ENCODE measurements around the gene TXNDC11. TPM values are rescaled to one million over a fixed set of nuclear protein-coding genes. Genes with fewer than 3 reads are reported as not detected.

Gene TXNDC11
- total RNA-seq, 4 donors from 2014 or later: 45.7 to 67.2 (median 51.4) TPM

- no peak overlapping the region for H3K27ac ChIP-seq
- peaks cover 0 to 71% (median 17%) of the 10 kb centered on the region in 4 donors for H3K4me1 ChIP-seq
- WGBS, 2 donors: 88 to 95% methylated on average over 8 of the region's 8 CpGs
- TF ChIP-seq CTCF (IDR thresholded peaks at IDR 0.05): no peak
- TF ChIP-seq EP300 (IDR thresholded peaks at IDR 0.05): no peak
- no peak for TF ChIP-seq POLR2A (IDR thresholded peaks at IDR 0.05)
- no peaks in the 10 kb centered on the region for H3K27me3 ChIP-seq
- no peak for DNase-seq (ENCODE audit: low spot score in 2 of 2)
- no peaks in the 10 kb centered on the region for H3K9me3 ChIP-seq
- peaks cover 0 to 58% (median 24%) of the 10 kb centered on the region in 3 donors for H3K36me3 ChIP-seq
- H3K4me3 ChIP-seq: no peak overlapping the region
Measured at GRCh38 chr16:11735787-11736186, 6.9 kb downstream of the TXNDC11 start.

- H3K27ac ChIP-seq: peak overlapping the region in 1 of 4 donors; percentile 53
- H3K4me1 ChIP-seq: peaks cover 0 to 70% (median 5%) of the 10 kb centered on the region in 4 donors
- H3K36me3 ChIP-seq: peaks cover 0 to 62% (median 24%) of the 10 kb centered on the region in 3 donors
- H3K9me3 ChIP-seq: no peaks in the 10 kb centered on the region
- 64 to 69% methylated on average over 6 of the region's 6 CpGs for WGBS, 2 donors
- H3K4me3 ChIP-seq: no peak overlapping the region
- no peak for DNase-seq (ENCODE audit: low spot score in 2 of 2)
- H3K27me3 ChIP-seq: no peaks in the 10 kb centered on the region
- TF ChIP-seq CTCF (IDR thresholded peaks at IDR 0.05) (no peak), POLR2A (IDR thresholded peaks at IDR 0.05) (no peak), EP300 (IDR thresholded peaks at IDR 0.05) (no peak)
Measured at GRCh38 chr16:11734653-11735043, 8.0 kb downstream of the TXNDC11 start.

- no peak for DNase-seq (ENCODE audit: low spot score in 2 of 2)
- TF ChIP-seq CTCF (IDR thresholded peaks at IDR 0.05): no peak
- no peak for TF ChIP-seq POLR2A (IDR thresholded peaks at IDR 0.05)
- Histone ChIP-seq H3K4me3 (no peak overlapping the region), H3K27me3 (no peaks in the 10 kb centered on the region), H3K4me1 (peaks cover 0 to 66% (median 2%) of the 10 kb centered on the region in 4 donors), H3K27ac (peak overlapping the region in 1 of 4 donors; percentile 53), H3K36me3 (peaks cover 0 to 67% (median 24%) of the 10 kb centered on the region in 3 donors), H3K9me3 (no peaks in the 10 kb centered on the region)
- 37 to 44% methylated on average over 3 of the region's 3 CpGs for WGBS, 2 donors
Measured at GRCh38 chr16:11734025-11734652, 8.5 kb downstream of the TXNDC11 start.

- H3K27ac ChIP-seq: peak overlapping the region in 2 of 4 donors; percentile 7 to 41
Measured at GRCh38 chr16:11731222-11731621, 11.4 kb downstream of the TXNDC11 start.

More at GRCh38 chr16:11731222-11731621, 11.4 kb downstream of the TXNDC11 start:
- H3K27me3 ChIP-seq: no peaks in the 10 kb centered on the region
- 34 to 48% methylated on average over 3 of the region's 3 CpGs for WGBS, 2 donors
- peaks cover 0 to 71% (median 22%) of the 10 kb centered on the region in 3 donors for H3K36me3 ChIP-seq
- TF ChIP-seq EP300 (IDR thresholded peaks at IDR 0.05) (no peak), POLR2A (IDR thresholded peaks at IDR 0.05) (no peak), CTCF (IDR thresholded peaks at IDR 0.05) (no peak)
- peaks cover 0 to 44% (median 2%) of the 10 kb centered on the region in 4 donors for H3K4me1 ChIP-seq
- H3K4me3 ChIP-seq: no peak overlapping the region
- H3K9me3 ChIP-seq: no peaks in the 10 kb centered on the region
- no peak for DNase-seq (ENCODE audit: low spot score in 2 of 2)
